Keratinocyte (primary cell): ENCODE results near the gene ZNF268. TPM values are rescaled to one million over a fixed set of nuclear protein-coding genes. Genes with fewer than 3 reads are reported as not detected.

Experiments
- DNase-seq: peaks from one replicate; pipeline ENCODE4 v3.0.0-alpha.2; 2011; ENCODE audit warnings: low read depth, missing footprints, low spot score
- FAIRE-seq: peaks from 2 replicates; lab custom pipeline; 2011; peaks lifted over from hg19 to GRCh38; lab: Jason Lieb, UNC
- H2AFZ ChIP-seq: 2 replicates; pipeline ENCODE4 v1.6.0; 2012; ENCODE audit warnings: low read length, control low read depth, inconsistent platforms; ENCODE audit not compliant: control insufficient read depth
- H3K27ac ChIP-seq: 2 replicates; pipeline ENCODE4 v1.5.1; 2011; ENCODE audit warnings: low read length; ENCODE audit not compliant: control insufficient read depth, insufficient read depth
- H3K27me3 ChIP-seq: 3 replicates; pipeline ENCODE4 v1.6.0; 2011; ENCODE audit warnings: low read length; ENCODE audit not compliant: control insufficient read depth, insufficient read depth; ENCODE audit errors: extremely low read depth
- H3K36me3 ChIP-seq, 2 experiments: 2 replicates in 1 of 2; 3 replicates in 1 of 2; pipeline ENCODE4 v1.5.1; 2011; ENCODE audit warnings: low read length in 2 of 2, mild to moderate bottlenecking in 1 of 2; ENCODE audit not compliant: control insufficient read depth in 2 of 2, insufficient read depth in 2 of 2; ENCODE audit errors: extremely low read depth in 1 of 2
- H3K4me1 ChIP-seq: 3 replicates; pipeline ENCODE4 v1.5.1; 2011; ENCODE audit warnings: low read length; ENCODE audit not compliant: control insufficient read depth, insufficient read depth; ENCODE audit errors: extremely low read depth
- H3K4me2 ChIP-seq: 3 replicates; pipeline ENCODE4 v1.6.0; 2011; ENCODE audit warnings: low read depth, low read length; ENCODE audit not compliant: control insufficient read depth, insufficient read depth; ENCODE audit errors: extremely low read depth
- H3K4me3 ChIP-seq, 3 experiments: fragments of 200-600 bp in 1 of 3; sonication (generic) in 1 of 3; 2 replicates in 2 of 3; 3 replicates in 1 of 3; pipeline ENCODE4 v1.5.1; 2011 to 2016; ENCODE audit warnings: low read length in 3 of 3, mild to moderate bottlenecking in 3 of 3, control low read depth in 2 of 3, inconsistent platforms in 1 of 3, low read depth in 1 of 3, mixed read lengths in 1 of 3, mixed run types in 1 of 3, moderate library complexity in 1 of 3; ENCODE audit not compliant: control insufficient read depth in 2 of 3, insufficient read depth in 2 of 3; ENCODE audit errors: extremely low read depth in 1 of 3
- H3K79me2 ChIP-seq: 2 replicates; pipeline ENCODE4 v1.6.0; 2012; ENCODE audit warnings: low read length; ENCODE audit not compliant: control insufficient read depth, insufficient read depth
- H3K9ac ChIP-seq: 3 replicates; pipeline ENCODE4 v1.6.0; 2011; ENCODE audit warnings: low read length; ENCODE audit not compliant: control insufficient read depth, insufficient read depth; ENCODE audit errors: extremely low read depth
- H3K9me1 ChIP-seq: 3 replicates; pipeline ENCODE4 v1.6.0; 2011; ENCODE audit warnings: low read length; ENCODE audit not compliant: control insufficient read depth, insufficient read depth; ENCODE audit errors: extremely low read depth
- H3K9me3 ChIP-seq: 2 replicates; pipeline ENCODE4 v1.5.1; 2012; ENCODE audit warnings: low read depth, low read length; ENCODE audit not compliant: control insufficient read depth
- H4K20me1 ChIP-seq: 3 replicates; pipeline ENCODE4 v1.6.0; 2011; ENCODE audit warnings: low read length; ENCODE audit not compliant: control insufficient read depth, insufficient read depth; ENCODE audit errors: extremely low read depth
- EZH2 ChIP-seq: IDR thresholded peaks from one replicate; pipeline ENCODE4 v1.6.1; 2012; ENCODE audit warnings: inconsistent platforms, mild to moderate bottlenecking, low read length, moderate library complexity
- dilution Hi-C: fragments of 300-500 bp; cut with MboI; formaldehyde crosslinking; loops from one replicate; pipeline ENCODE4 v1.7.0; 2020; ENCODE audit warnings: low sequenced_read_pairs; ENCODE audit not compliant: extremely low pct_ligation_motif_present
- polyA plus RNA-seq, 5 experiments: library from polyadenylated mRNA; depleted of rRNA in 3 of 5; stranded (reverse) in 3 of 5; stranded (forward) in 1 of 5; unstranded in 1 of 5; fragments of >200 nt; gene quantifications; 1 replicate in 1 of 5; 2 replicates in 3 of 5; 3 replicates in 1 of 5; pipeline versions ENCODE4 v1.2.1 to v1.2.3, GENCODE V29; 2011 to 2012; ENCODE audit warnings: missing spikeins in 2 of 5, low read depth in 1 of 5, low replicate concordance in 1 of 5
- TF ChIP-seq, protein P1 (sequence below), 3 experiments: IDR thresholded peaks in 1 of 3; conservative IDR thresholded peaks in 1 of 3; optimal IDR thresholded peaks in 1 of 3; 2 replicates in 2 of 3; 3 replicates in 1 of 3; pipeline versions ENCODE3 to v1.5.1; 2011; ENCODE audit warnings: low read length in 3 of 3, mild to moderate bottlenecking in 3 of 3, moderate library complexity in 2 of 3, control low read depth in 1 of 3, inconsistent platforms in 1 of 3; ENCODE audit not compliant: insufficient read depth in 2 of 3; ENCODE audit errors: extremely low read depth in 1 of 3

The ZNF268 gene
- polyA plus RNA-seq, 1 donor (not counting 4 experiments of a cell fraction or from before 2014, with no cell fraction given), result 9.4 TPM

DNA sequence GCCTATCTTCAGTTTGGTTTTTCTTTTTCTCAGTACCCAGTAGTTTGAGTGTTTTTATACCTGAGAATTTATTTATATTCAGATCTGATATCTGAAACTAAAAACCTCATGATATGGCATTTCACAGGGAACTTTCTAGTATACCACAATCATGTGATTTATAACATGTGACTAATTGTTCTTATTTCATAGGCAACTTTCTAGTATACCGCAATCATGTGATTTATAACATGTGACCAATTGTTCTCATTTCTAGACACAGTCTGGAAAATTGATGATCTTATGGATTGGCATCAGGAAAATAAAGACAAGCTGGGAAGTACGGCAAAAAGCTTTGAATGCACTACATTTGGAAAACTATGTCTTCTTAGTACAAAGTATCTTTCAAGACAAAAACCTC lies 20.6 kb downstream of the ZNF268 start:
- DNase-seq (no peak), FAIRE-seq (no peak)
- no peaks in the 10 kb centered on the region for H3K79me2 ChIP-seq
- H3K36me3 ChIP-seq, result peaks cover 7 to 8% of the 10 kb centered on the region in 2 experiments
- H3K4me2 ChIP-seq, result no peak overlapping the region
- H3K27ac ChIP-seq, result no peak overlapping the region
- H3K4me3 ChIP-seq, result no peak overlapping the region
- dilution Hi-C loops, result no loop called here
- peaks cover 42% of the 10 kb centered on the region for H3K9me3 ChIP-seq
- H3K9ac ChIP-seq, result no peak overlapping the region
- TF ChIP-seq EZH2, result no peak
- TF ChIP-seq, protein P1, sequence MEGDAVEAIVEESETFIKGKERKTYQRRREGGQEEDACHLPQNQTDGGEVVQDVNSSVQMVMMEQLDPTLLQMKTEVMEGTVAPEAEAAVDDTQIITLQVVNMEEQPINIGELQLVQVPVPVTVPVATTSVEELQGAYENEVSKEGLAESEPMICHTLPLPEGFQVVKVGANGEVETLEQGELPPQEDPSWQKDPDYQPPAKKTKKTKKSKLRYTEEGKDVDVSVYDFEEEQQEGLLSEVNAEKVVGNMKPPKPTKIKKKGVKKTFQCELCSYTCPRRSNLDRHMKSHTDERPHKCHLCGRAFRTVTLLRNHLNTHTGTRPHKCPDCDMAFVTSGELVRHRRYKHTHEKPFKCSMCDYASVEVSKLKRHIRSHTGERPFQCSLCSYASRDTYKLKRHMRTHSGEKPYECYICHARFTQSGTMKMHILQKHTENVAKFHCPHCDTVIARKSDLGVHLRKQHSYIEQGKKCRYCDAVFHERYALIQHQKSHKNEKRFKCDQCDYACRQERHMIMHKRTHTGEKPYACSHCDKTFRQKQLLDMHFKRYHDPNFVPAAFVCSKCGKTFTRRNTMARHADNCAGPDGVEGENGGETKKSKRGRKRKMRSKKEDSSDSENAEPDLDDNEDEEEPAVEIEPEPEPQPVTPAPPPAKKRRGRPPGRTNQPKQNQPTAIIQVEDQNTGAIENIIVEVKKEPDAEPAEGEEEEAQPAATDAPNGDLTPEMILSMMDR (optimal IDR thresholded peaks at IDR 0.05 in 1 of 3, IDR thresholded peaks at IDR 0.05 in 1 of 3, conservative IDR thresholded peaks at IDR 0.05 in 1 of 3; ENCODE audit: extremely low read depth in 1 of 3, insufficient read depth in 2 of 3, low read length in 3 of 3), result no peak
- no peaks in the 10 kb centered on the region for H3K4me1 ChIP-seq
- H3K27me3 ChIP-seq, result no peaks in the 10 kb centered on the region
- H4K20me1 ChIP-seq, result no peaks in the 10 kb centered on the region
- no peaks in the 10 kb centered on the region for H3K9me1 ChIP-seq
- no peak overlapping the region for H2AFZ ChIP-seq

DNA sequence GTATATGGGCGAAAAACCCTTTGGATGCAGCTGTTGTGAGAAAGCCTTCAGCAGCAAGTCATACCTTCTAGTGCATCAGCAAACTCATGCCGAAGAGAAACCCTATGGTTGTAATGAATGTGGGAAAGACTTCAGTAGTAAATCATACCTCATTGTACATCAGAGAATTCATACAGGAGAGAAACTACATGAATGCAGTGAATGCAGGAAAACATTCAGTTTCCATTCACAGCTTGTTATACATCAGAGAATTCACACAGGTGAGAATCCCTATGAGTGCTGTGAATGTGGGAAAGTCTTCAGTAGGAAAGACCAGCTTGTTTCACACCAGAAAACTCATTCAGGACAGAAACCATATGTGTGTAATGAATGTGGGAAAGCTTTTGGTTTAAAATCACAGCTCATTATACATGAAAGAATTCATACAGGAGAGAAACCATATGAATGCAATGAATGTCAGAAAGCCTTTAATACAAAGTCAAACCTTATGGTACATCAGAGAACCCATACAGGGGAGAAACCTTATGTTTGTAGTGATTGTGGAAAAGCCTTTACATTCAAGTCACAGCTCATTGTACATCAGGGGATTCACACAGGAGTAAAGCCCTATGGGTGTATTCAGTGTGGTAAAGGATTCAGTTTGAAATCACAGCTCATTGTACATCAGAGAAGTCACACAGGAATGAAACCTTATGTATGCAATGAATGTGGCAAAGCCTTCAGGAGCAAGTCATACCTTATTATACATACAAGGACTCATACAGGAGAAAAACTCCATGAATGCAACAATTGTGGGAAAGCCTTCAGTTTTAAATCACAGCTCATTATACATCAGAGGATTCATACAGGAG lies 21.4 kb downstream of the ZNF268 start:
- Histone ChIP-seq H3K36me3 (peaks cover 7 to 8% of the 10 kb centered on the region in 2 experiments), H4K20me1 (no peaks in the 10 kb centered on the region), H3K27me3 (no peaks in the 10 kb centered on the region), H3K27ac (no peak overlapping the region), H2AFZ (no peak overlapping the region), H3K9me1 (no peaks in the 10 kb centered on the region), H3K79me2 (no peaks in the 10 kb centered on the region), H3K4me3 (no peak overlapping the region), H3K9me3 (peaks cover 43% of the 10 kb centered on the region), H3K4me2 (no peak overlapping the region), H3K4me1 (no peaks in the 10 kb centered on the region), H3K9ac (no peak overlapping the region)
- DNase-seq (no peak), FAIRE-seq (no peak)
- dilution Hi-C loops, result no loop called here
- TF ChIP-seq EZH2, result no peak
- TF ChIP-seq, protein P1 (optimal IDR thresholded peaks at IDR 0.05 in 1 of 3, IDR thresholded peaks at IDR 0.05 in 1 of 3, conservative IDR thresholded peaks at IDR 0.05 in 1 of 3; ENCODE audit: extremely low read depth in 1 of 3, insufficient read depth in 2 of 3, low read length in 3 of 3), result no peak
